Vagina (tissue), 2 donors: ENCODE data around the gene MDGA2. TPM values are rescaled to one million over a fixed set of nuclear protein-coding genes. Genes with fewer than 3 reads are reported as not detected.

Experiments used
- DNase-seq, 2 donors: peaks; one replicate each; pipeline ENCODE4 v3.0.0-alpha.2; 2017; ENCODE audit errors: extremely low spot score in 2 of 2
- H3K27ac ChIP-seq: fragments of 200-600 bp; sonication (generic); one replicate; pipeline ENCODE4 v1.5.1; 2019
- H3K27me3 ChIP-seq: fragments of 200-600 bp; sonication (generic); one replicate; pipeline ENCODE4 v1.5.1; 2019
- H3K36me3 ChIP-seq, 2 donors: fragments of 200-600 bp; sonication (generic); one replicate each; pipeline ENCODE4 v1.5.1; 2017 to 2019
- H3K4me1 ChIP-seq: fragments of 200-600 bp; sonication (generic); one replicate; pipeline ENCODE4 v1.5.1; 2019
- H3K4me3 ChIP-seq, 2 donors: fragments of 200-600 bp; sonication (generic); 1 replicate in 1 of 2; 2 replicates in 1 of 2; pipeline ENCODE4 v1.5.1; 2016 to 2019
- H3K9me3 ChIP-seq: fragments of 200-600 bp; sonication (generic); one replicate; pipeline ENCODE4 v1.5.1; 2019
- POLR2A ChIP-seq, 2 donors: fragments of 450-650 bp; IDR thresholded peaks; one replicate each; pipeline ENCODE4 v1.6.1; 2017; ENCODE audit warnings: antibody characterized with exemption in 2 of 2, mild to moderate bottlenecking in 2 of 2, moderate library complexity in 2 of 2
- POLR2AphosphoS5 ChIP-seq, 2 donors: sonication (generic); formaldehyde crosslinking; IDR thresholded peaks; one replicate each; pipeline ENCODE4 v1.9.0; 2017; ENCODE audit warnings: antibody characterized with exemption in 2 of 2, mild to moderate bottlenecking in 2 of 2, low read depth in 1 of 2; ENCODE audit not compliant: insufficient read depth in 1 of 2
- intact Hi-C: fragments of 100-400 bp; cut with DNase I; formaldehyde crosslinking; loops from one replicate; pipeline ENCODE4 v1.15.1; 2023
- total RNA-seq: library from RNA; depleted of rRNA; stranded (reverse); fragments of >200 nt; gene quantifications from one replicate; pipeline ENCODE4 v1.2.3, GENCODE V29; 2016
- TF ChIP-seq, protein P1 (sequence below), 3 experiments: fragments of 450-650 bp in 2 of 3; fragments of 200-600 bp in 1 of 3; sonication (generic) in 1 of 3; IDR thresholded peaks; one replicate each; pipeline ENCODE4 v1.5.1; 2017 to 2019; ENCODE audit warnings: antibody characterized with exemption in 3 of 3, mild to moderate bottlenecking in 2 of 3, moderate library complexity in 2 of 3

MDGA2 gene
- total RNA-seq, 1 donor from 2014 or later, result not detected

DNA sequence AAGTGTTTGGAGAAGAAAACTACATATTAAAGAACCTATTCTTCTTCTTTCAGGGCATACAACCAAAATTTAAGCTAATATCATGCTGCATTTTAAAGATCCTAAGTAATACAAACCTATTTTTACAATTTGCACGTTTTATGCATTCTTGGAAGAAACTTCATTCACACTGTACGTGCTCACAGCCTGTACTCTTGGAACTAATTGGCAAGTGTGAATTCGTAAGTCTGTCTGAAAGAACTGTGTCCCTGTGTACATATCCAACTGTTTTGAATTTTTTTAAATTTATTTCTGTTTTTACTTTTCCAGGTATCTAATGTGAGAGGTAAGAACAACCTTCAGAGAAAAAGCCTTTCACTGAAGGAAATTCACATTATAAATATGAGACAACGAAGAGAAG lies 347.0 kb downstream of the MDGA2 start:
- Histone ChIP-seq H3K27me3 (no peaks in the 10 kb centered on the region), H3K27ac (no peak overlapping the region), H3K4me1 (no peaks in the 10 kb centered on the region), H3K4me3 (no peak overlapping the region), H3K36me3 (no peaks in the 10 kb centered on the region), H3K9me3 (no peaks in the 10 kb centered on the region)
- intact Hi-C loops, result no loop called here
- TF ChIP-seq POLR2A (IDR thresholded peaks at IDR 0.05), result no peak
- no peak for TF ChIP-seq POLR2AphosphoS5 (IDR thresholded peaks at IDR 0.05; ENCODE audit: insufficient read depth in 1 of 2, low read depth in 1 of 2)
- TF ChIP-seq, protein P1, sequence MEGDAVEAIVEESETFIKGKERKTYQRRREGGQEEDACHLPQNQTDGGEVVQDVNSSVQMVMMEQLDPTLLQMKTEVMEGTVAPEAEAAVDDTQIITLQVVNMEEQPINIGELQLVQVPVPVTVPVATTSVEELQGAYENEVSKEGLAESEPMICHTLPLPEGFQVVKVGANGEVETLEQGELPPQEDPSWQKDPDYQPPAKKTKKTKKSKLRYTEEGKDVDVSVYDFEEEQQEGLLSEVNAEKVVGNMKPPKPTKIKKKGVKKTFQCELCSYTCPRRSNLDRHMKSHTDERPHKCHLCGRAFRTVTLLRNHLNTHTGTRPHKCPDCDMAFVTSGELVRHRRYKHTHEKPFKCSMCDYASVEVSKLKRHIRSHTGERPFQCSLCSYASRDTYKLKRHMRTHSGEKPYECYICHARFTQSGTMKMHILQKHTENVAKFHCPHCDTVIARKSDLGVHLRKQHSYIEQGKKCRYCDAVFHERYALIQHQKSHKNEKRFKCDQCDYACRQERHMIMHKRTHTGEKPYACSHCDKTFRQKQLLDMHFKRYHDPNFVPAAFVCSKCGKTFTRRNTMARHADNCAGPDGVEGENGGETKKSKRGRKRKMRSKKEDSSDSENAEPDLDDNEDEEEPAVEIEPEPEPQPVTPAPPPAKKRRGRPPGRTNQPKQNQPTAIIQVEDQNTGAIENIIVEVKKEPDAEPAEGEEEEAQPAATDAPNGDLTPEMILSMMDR (IDR thresholded peaks at IDR 0.05), result no peak
- no peak for DNase-seq

DNA sequence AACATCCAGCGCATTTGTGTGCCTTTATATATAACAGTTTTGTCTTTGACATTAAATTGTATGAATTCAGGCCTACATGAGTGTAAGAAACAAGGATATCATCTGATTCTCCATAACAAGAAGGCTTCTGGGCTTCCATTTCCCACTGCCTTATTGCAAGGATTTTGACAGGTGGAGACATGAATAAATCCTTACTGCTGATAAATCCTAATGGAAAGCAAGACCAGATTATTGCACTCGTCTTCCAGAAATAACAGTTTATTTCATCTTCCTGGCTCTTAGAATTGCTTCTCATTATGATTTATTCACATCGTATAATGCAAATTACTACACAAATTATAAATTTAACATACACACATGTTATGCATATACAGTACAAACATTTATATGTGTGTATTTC lies 348.1 kb downstream of the MDGA2 start:
- Histone ChIP-seq H3K27me3 (no peaks in the 10 kb centered on the region), H3K4me1 (no peaks in the 10 kb centered on the region), H3K27ac (no peak overlapping the region), H3K36me3 (no peaks in the 10 kb centered on the region), H3K9me3 (no peaks in the 10 kb centered on the region), H3K4me3 (no peak overlapping the region)
- no peak for DNase-seq
- TF ChIP-seq POLR2AphosphoS5 (IDR thresholded peaks at IDR 0.05; ENCODE audit: insufficient read depth in 1 of 2, low read depth in 1 of 2), result no peak
- TF ChIP-seq POLR2A (IDR thresholded peaks at IDR 0.05), result no peak
- TF ChIP-seq, protein P1 (IDR thresholded peaks at IDR 0.05), result no peak
- intact Hi-C loops, result no loop called here

- H3K4me1 ChIP-seq, result no peaks in the 10 kb centered on the region
- no peak for TF ChIP-seq POLR2AphosphoS5 (IDR thresholded peaks at IDR 0.05; ENCODE audit: insufficient read depth in 1 of 2, low read depth in 1 of 2)
- TF ChIP-seq, protein P1 (IDR thresholded peaks at IDR 0.05), result no peak
- H3K4me3 ChIP-seq, result no peak overlapping the region
- no peak for DNase-seq
- intact Hi-C loops, result no loop called here
- H3K27me3 ChIP-seq, result no peaks in the 10 kb centered on the region
- no peaks in the 10 kb centered on the region for H3K9me3 ChIP-seq
- H3K27ac ChIP-seq, result no peak overlapping the region
- no peaks in the 10 kb centered on the region for H3K36me3 ChIP-seq
These were observed 352.7 kb downstream of the MDGA2 start for GRCh38 chr14:47322751-47323150.

GRCh38 chr14:47302121-47302520 lies 373.3 kb downstream of the MDGA2 start:
- intact Hi-C loops, result no loop called here
- no peaks in the 10 kb centered on the region for H3K4me1 ChIP-seq
- H3K36me3 ChIP-seq, result no peaks in the 10 kb centered on the region
- DNase-seq, result no peak
- H3K27me3 ChIP-seq, result no peaks in the 10 kb centered on the region
- H3K9me3 ChIP-seq, result no peaks in the 10 kb centered on the region
- H3K4me3 ChIP-seq, result no peak overlapping the region
- H3K27ac ChIP-seq, result no peak overlapping the region
- TF ChIP-seq POLR2AphosphoS5 (IDR thresholded peaks at IDR 0.05; ENCODE audit: insufficient read depth in 1 of 2, low read depth in 1 of 2) (no peak), POLR2A (IDR thresholded peaks at IDR 0.05) (no peak)
- TF ChIP-seq, protein P1 (IDR thresholded peaks at IDR 0.05), result no peak

DNA sequence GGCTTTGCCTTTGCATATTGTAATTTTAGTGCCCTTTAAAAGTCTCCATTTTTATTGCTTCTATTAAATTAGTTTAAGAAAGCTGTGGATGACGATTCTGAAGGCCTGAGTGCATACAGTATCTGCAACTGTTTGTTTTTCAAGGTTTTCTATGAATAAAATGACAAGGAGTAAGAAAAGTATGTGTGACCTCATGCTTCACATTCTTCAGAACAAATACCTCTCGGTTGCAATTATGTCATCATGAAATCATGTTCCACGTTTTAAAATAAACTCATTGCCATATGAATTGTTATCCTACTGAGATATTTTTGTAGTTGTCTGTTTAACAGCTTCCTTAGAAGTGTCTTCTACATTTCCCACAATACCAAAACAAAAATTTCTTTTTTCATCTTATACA lies 374.6 kb downstream of the MDGA2 start:
- TF ChIP-seq, protein P1 (IDR thresholded peaks at IDR 0.05), result no peak
- TF ChIP-seq POLR2A (IDR thresholded peaks at IDR 0.05), result no peak
- no peak for TF ChIP-seq POLR2AphosphoS5 (IDR thresholded peaks at IDR 0.05; ENCODE audit: insufficient read depth in 1 of 2, low read depth in 1 of 2)
- Histone ChIP-seq H3K36me3 (no peaks in the 10 kb centered on the region), H3K4me3 (no peak overlapping the region), H3K4me1 (no peaks in the 10 kb centered on the region), H3K27ac (no peak overlapping the region), H3K27me3 (no peaks in the 10 kb centered on the region), H3K9me3 (no peaks in the 10 kb centered on the region)
- no peak for DNase-seq
- intact Hi-C loops, result no loop called here
